GM21526 (cell line): Measurements from ENCODE around the gene RCN2.
"Not testable (repeated sequence)": the region's sequence is repeated elsewhere in the genome, so short reads cannot be mapped to it uniquely, and the experiment has no call there.

Experiments used
- ATAC-seq: cut with Tn5 transposase; IDR thresholded peaks from one replicate; pipeline ENCODE4 v1.9.1; 2021; ENCODE audit warnings: moderate library complexity; ENCODE audit not compliant: unreplicated experiment, low FRiP score

RCN2 gene

GRCh38 chr15:76932135-76932966, 802 bp downstream of the RCN2 start:
- no peak for ATAC-seq

- ATAC-seq: no peak
Observed at GRCh38 chr15:76935620-76936019, 4.1 kb downstream of the RCN2 start.

- no peak for ATAC-seq
Observed at GRCh38 chr15:76936671-76937070, 5.1 kb downstream of the RCN2 start.

- no peak for ATAC-seq
Observed at GRCh38 chr15:76938752-76939151, 7.2 kb downstream of the RCN2 start.

- ATAC-seq: no peak
Observed at GRCh38 chr15:76939715-76940114, 8.2 kb downstream of the RCN2 start.

- no peak for ATAC-seq
Observed at GRCh38 chr15:76941636-76942035, 10.1 kb downstream of the RCN2 start.

GRCh38 chr15:76942331-76942730, 10.8 kb downstream of the RCN2 start:
- ATAC-seq: no peak

GRCh38 chr15:76945494-76946093, 14.0 kb downstream of the RCN2 start:
- ATAC-seq: no peak

- ATAC-seq: no peak
Observed at GRCh38 chr15:76947454-76947853, 15.9 kb downstream of the RCN2 start.

GRCh38 chr15:76951220-76951619, 19.7 kb downstream of the RCN2 start:
- no peak for ATAC-seq

- ATAC-seq: no peak
Observed at GRCh38 chr15:76953913-76954312, 22.4 kb downstream of the RCN2 start.

- no peak for ATAC-seq
Observed at GRCh38 chr15:76954744-76955143, 23.2 kb downstream of the RCN2 start.

GRCh38 chr15:76961268-76962011, 29.9 kb downstream of the RCN2 start:
- no peak for ATAC-seq

GRCh38 chr15:76962337-76963013, 30.9 kb downstream of the RCN2 start:
- no peak for ATAC-seq

- ATAC-seq: no peak
Observed at GRCh38 chr15:76963596-76963995, 32.0 kb downstream of the RCN2 start.

- ATAC-seq: no peak
Observed at GRCh38 chr15:76964157-76964556, 32.6 kb downstream of the RCN2 start.

GRCh38 chr15:76966051-76966450, 34.5 kb downstream of the RCN2 start:
- not testable (repeated sequence) for ATAC-seq

- no peak for ATAC-seq
Observed at GRCh38 chr15:76967067-76967466, 35.5 kb downstream of the RCN2 start.

GRCh38 chr15:76968306-76968705, 36.8 kb downstream of the RCN2 start:
- no peak for ATAC-seq

- ATAC-seq: no peak
Observed at GRCh38 chr15:76972389-76973361, 41.1 kb downstream of the RCN2 start.
